Cardiac muscle cell (in vitro differentiated cells and primary cell): ENCODE results near the gene GIT2. TPM values are rescaled to one million over a fixed set of nuclear protein-coding genes. Genes with fewer than 3 reads are reported as not detected.

ENCODE experiments used
- DNase-seq, 2 donors: peaks; one replicate each; pipeline versions ENCODE4 v3.0.0 to v3.0.0-alpha.2; 2010 to 2017; ENCODE audit warnings: low read depth in 1 of 2, low spot score in 1 of 2
- H3K27ac ChIP-seq: fragments of 200-600 bp; sonication (generic); 2 replicates; pipeline ENCODE4 v1.5.1; 2016
- H3K27me3 ChIP-seq: fragments of 200-600 bp; sonication (generic); 2 replicates; pipeline ENCODE4 v1.6.0; 2016; ENCODE audit warnings: control low read depth
- H3K36me3 ChIP-seq: fragments of 200-600 bp; sonication (generic); 2 replicates; pipeline ENCODE4 v1.5.1; 2016; ENCODE audit warnings: control low read depth
- H3K4me1 ChIP-seq: fragments of 200-600 bp; sonication (generic); 2 replicates; pipeline ENCODE4 v1.8.1; 2017; ENCODE audit warnings: low read depth, mild to moderate bottlenecking, mixed run types
- H3K4me3 ChIP-seq: fragments of 200-600 bp; sonication (generic); 2 replicates; pipeline ENCODE4 v1.5.1; 2016; ENCODE audit warnings: mild to moderate bottlenecking
- H3K9me3 ChIP-seq: fragments of 200-600 bp; sonication (generic); 2 replicates; pipeline ENCODE4 v1.5.1; 2017; ENCODE audit warnings: low read depth, mild to moderate bottlenecking, control low read depth
- CTCF ChIP-seq: IDR thresholded peaks from 2 replicates; pipeline ENCODE4 v1.5.1; 2012; ENCODE audit warnings: low read depth, mild to moderate bottlenecking, low read length
- polyA plus RNA-seq: library from polyadenylated mRNA; unstranded; fragments of >200 nt; fragmentation: Nextera tagmentation; extraction: Ambion mirVana; gene quantifications from 2 replicates; pipeline ENCODE4 v1.2.1, GENCODE V29; 2016
- total RNA-seq: library from RNA; depleted of rRNA; stranded (reverse); fragments of >200 nt; gene quantifications from 2 replicates; pipeline ENCODE4 v1.2.3, GENCODE V29; 2016

The GIT2 gene
- 24.3 and 25.7 TPM in 2 replicates for total RNA-seq
- polyA plus RNA-seq: 23.3 and 34.7 TPM in 2 replicates

GRCh38 chr12:109995686-109996482 is at the start of gene GIT2:
GIT2 (minus strand) TSS chr12:109996368; CDS start chr12:109996224, 144 bp downstream.
- H3K36me3 ChIP-seq: peaks cover 3% of the 10 kb centered on the region
- peak within 1 kb of the TSS; percentile 63 for H3K27ac ChIP-seq
- peak; percentile 92 to 96 for DNase-seq
- no peaks in the 10 kb centered on the region for H3K27me3 ChIP-seq
- no peaks in the 10 kb centered on the region for H3K9me3 ChIP-seq
- no peaks in the 10 kb centered on the region for H3K4me1 ChIP-seq
- no peak for TF ChIP-seq CTCF
- peak within 1 kb of the TSS; percentile 73 for H3K4me3 ChIP-seq

- Histone ChIP-seq H3K4me3 (no peak overlapping the region), H3K36me3 (peaks cover 9% of the 10 kb centered on the region), H3K27ac (no peak overlapping the region), H3K27me3 (no peaks in the 10 kb centered on the region), H3K9me3 (no peaks in the 10 kb centered on the region), H3K4me1 (no peaks in the 10 kb centered on the region)
- TF ChIP-seq CTCF: no peak
- no peak for DNase-seq
Measured at GRCh38 chr12:110042264-110042663, 46.1 kb upstream of the GIT2 start.

- Histone ChIP-seq H3K9me3 (no peaks in the 10 kb centered on the region), H3K4me3 (no peak overlapping the region), H3K27ac (peak overlapping the region; percentile 42), H3K27me3 (no peaks in the 10 kb centered on the region), H3K36me3 (peaks cover 12% of the 10 kb centered on the region), H3K4me1 (peaks cover 4% of the 10 kb centered on the region)
- DNase-seq: peak in 1 of 2 donors; percentile 85
- TF ChIP-seq CTCF: no peak
Measured at GRCh38 chr12:110039085-110039807, 43.1 kb upstream of the GIT2 start.

GRCh38 chr12:110038741-110039084 is 42.5 kb upstream of the GIT2 start:
- peaks cover 13% of the 10 kb centered on the region for H3K36me3 ChIP-seq
- H3K4me3 ChIP-seq: no peak overlapping the region
- no peaks in the 10 kb centered on the region for H3K9me3 ChIP-seq
- peak overlapping the region; percentile 42 for H3K27ac ChIP-seq
- no peak for TF ChIP-seq CTCF
- no peak for DNase-seq
- H3K27me3 ChIP-seq: no peaks in the 10 kb centered on the region
- H3K4me1 ChIP-seq: peaks cover 4% of the 10 kb centered on the region

- H3K9me3 ChIP-seq: no peaks in the 10 kb centered on the region
- H3K27ac ChIP-seq: peak overlapping the region; percentile 68
- H3K4me1 ChIP-seq: peaks cover 4% of the 10 kb centered on the region
- peaks cover 15% of the 10 kb centered on the region for H3K36me3 ChIP-seq
- no peak overlapping the region for H3K4me3 ChIP-seq
- no peak for TF ChIP-seq CTCF
- no peaks in the 10 kb centered on the region for H3K27me3 ChIP-seq
- no peak for DNase-seq
Measured at GRCh38 chr12:110037315-110037714, 41.1 kb upstream of the GIT2 start.
